Liver (tissue), 3 donors: ENCODE results near the gene CRIP1.

ENCODE experiments used
- ATF3 ChIP-seq: IDR thresholded peaks from 2 replicates; pipeline ENCODE4 v1.6.1; 2016; ENCODE audit warnings: antibody characterized with exemption
- CTCF ChIP-seq: fragments of 150-350 bp; IDR thresholded peaks from 2 replicates; pipeline ENCODE4 v1.5.1; 2017; ENCODE audit warnings: improper control_type of control experiment, low read depth, low read length; ENCODE audit not compliant: missing input control
- EGR1 ChIP-seq, 2 donors: IDR thresholded peaks; 2 replicates each; pipeline ENCODE4 v1.6.1; 2016 to 2018; ENCODE audit warnings: antibody characterized with exemption in 2 of 2, low read depth in 2 of 2
- FOXA1 ChIP-seq: IDR thresholded peaks from 2 replicates; pipeline ENCODE4 v1.6.1; 2016; ENCODE audit warnings: antibody characterized with exemption
- GABPA ChIP-seq, 2 donors: IDR thresholded peaks in 1 of 2; conservative IDR thresholded peaks in 1 of 2; 2 replicates each; pipeline ENCODE4 v1.6.1; 2016; ENCODE audit warnings: antibody characterized with exemption in 2 of 2, mild to moderate bottlenecking in 1 of 2, moderate library complexity in 1 of 2
- HNF4A ChIP-seq, 2 donors: conservative IDR thresholded peaks; 2 replicates each; pipeline ENCODE4 v1.6.1; 2016; ENCODE audit warnings: antibody characterized with exemption in 2 of 2, mild to moderate bottlenecking in 2 of 2
- JUND ChIP-seq, 2 donors: IDR thresholded peaks; 2 replicates each; pipeline ENCODE4 v1.6.1; 2016; ENCODE audit warnings: antibody characterized with exemption in 2 of 2
- MAX ChIP-seq: IDR thresholded peaks from 2 replicates; pipeline ENCODE4 v1.6.1; 2016; ENCODE audit warnings: antibody characterized with exemption
- RAD21 ChIP-seq, 2 donors: IDR thresholded peaks; 2 replicates each; pipeline ENCODE4 v1.6.1; 2016; ENCODE audit warnings: antibody characterized with exemption in 2 of 2, mild to moderate bottlenecking in 2 of 2
- REST ChIP-seq: IDR thresholded peaks from 2 replicates; pipeline ENCODE4 v1.6.1; 2016; ENCODE audit warnings: antibody characterized with exemption, mild to moderate bottlenecking
- SP1 ChIP-seq: IDR thresholded peaks from 2 replicates; pipeline ENCODE4 v1.6.1; 2018; ENCODE audit warnings: antibody characterized with exemption, mild to moderate bottlenecking
- TAF1 ChIP-seq: conservative IDR thresholded peaks from 2 replicates; pipeline ENCODE4 v1.6.1; 2016; ENCODE audit warnings: antibody characterized with exemption, mild to moderate bottlenecking
- ZBTB33 ChIP-seq: IDR thresholded peaks from 2 replicates; pipeline ENCODE4 v1.6.1; 2016; ENCODE audit warnings: antibody characterized with exemption
- donor health status: healthy.
- donor health status: healthy.

- no peak for TF ChIP-seq CTCF
- no peak for TF ChIP-seq HNF4A (conservative IDR thresholded peaks at IDR 0.05)
- no peak for TF ChIP-seq TAF1
- no peak for TF ChIP-seq REST
- no peak for TF ChIP-seq RAD21 (IDR thresholded peaks at IDR 0.05)
- no peak for TF ChIP-seq ZBTB33
- TF ChIP-seq MAX: no peak
- TF ChIP-seq FOXA1: no peak
- no peak for TF ChIP-seq JUND (IDR thresholded peaks at IDR 0.05)
- no peak for TF ChIP-seq SP1
- TF ChIP-seq EGR1 (IDR thresholded peaks at IDR 0.05; ENCODE audit: low read depth in 2 of 2): no peak
- no peak for TF ChIP-seq ATF3
- TF ChIP-seq GABPA (IDR thresholded peaks at IDR 0.05 in 1 of 2, conservative IDR thresholded peaks at IDR 0.05 in 1 of 2): no peak
Observed at GRCh38 chr14:105490267-105490571, 3.5 kb downstream of the CRIP1 start.
